Hepatocyte (in vitro differentiated cells): ENCODE results near the gene TSSK1B. TPM values are rescaled to one million over a fixed set of nuclear protein-coding genes. Genes with fewer than 3 reads are reported as not detected.

Experiments
- DNase-seq: peaks from one replicate; pipeline ENCODE4 v3.0.0-alpha.2; 2016; ENCODE audit warnings: low spot score
- H2AFZ ChIP-seq: fragments of 200-600 bp; sonication (generic); 2 replicates; pipeline ENCODE4 v1.6.0; 2016; ENCODE audit warnings: antibody characterized with exemption, mild to moderate bottlenecking
- H3K27ac ChIP-seq: fragments of 200-600 bp; sonication (generic); 2 replicates; pipeline ENCODE4 v1.5.1; 2016; ENCODE audit warnings: mild to moderate bottlenecking
- H3K27me3 ChIP-seq: fragments of 200-600 bp; sonication (generic); 2 replicates; pipeline ENCODE4 v1.6.1; 2016
- H3K36me3 ChIP-seq: fragments of 200-600 bp; sonication (generic); replicated peaks from 2 replicates; pipeline ENCODE4 v1.5.1; 2016; ENCODE audit warnings: low read depth; ENCODE audit not compliant: insufficient read depth
- H3K4me1 ChIP-seq: fragments of 200-600 bp; sonication (generic); 2 replicates; pipeline ENCODE4 v1.5.1; 2016; ENCODE audit warnings: mild to moderate bottlenecking, moderate library complexity; ENCODE audit not compliant: insufficient read depth
- H3K4me2 ChIP-seq: fragments of 200-600 bp; sonication (generic); 2 replicates; pipeline ENCODE4 v1.6.0; 2016
- H3K4me3 ChIP-seq: fragments of 200-600 bp; sonication (generic); 2 replicates; pipeline ENCODE4 v1.5.1; 2016; ENCODE audit warnings: mild to moderate bottlenecking
- H3K79me2 ChIP-seq: fragments of 200-600 bp; sonication (generic); 2 replicates; pipeline ENCODE4 v1.6.0; 2017; ENCODE audit warnings: mild to moderate bottlenecking
- H3K9me2 ChIP-seq: fragments of 200-600 bp; sonication (generic); replicated peaks from 2 replicates; pipeline ENCODE4 v1.6.0; 2017; ENCODE audit warnings: mild to moderate bottlenecking; ENCODE audit not compliant: insufficient read depth
- H3K9me3 ChIP-seq: fragments of 200-600 bp; sonication (generic); 2 replicates; pipeline ENCODE4 v1.5.1; 2016; ENCODE audit warnings: low read depth, mild to moderate bottlenecking
- H4K20me1 ChIP-seq: fragments of 200-600 bp; sonication (generic); 2 replicates; pipeline ENCODE4 v1.6.0; 2016; ENCODE audit warnings: mild to moderate bottlenecking; ENCODE audit not compliant: insufficient read depth, poor library complexity, severe bottlenecking
- CTCF ChIP-seq: fragments of 200-600 bp; sonication (generic); IDR thresholded peaks from 2 replicates; pipeline ENCODE4 v1.5.1; 2016; ENCODE audit warnings: antibody characterized with exemption, mild to moderate bottlenecking; ENCODE audit not compliant: poor library complexity
- EZH2 ChIP-seq: fragments of 200-600 bp; sonication (generic); IDR thresholded peaks from 2 replicates; pipeline ENCODE4 v1.6.1; 2016; ENCODE audit warnings: antibody characterized with exemption, mild to moderate bottlenecking, borderline replicate concordance
- EZH2phosphoT487 ChIP-seq: fragments of 200-600 bp; sonication (generic); IDR thresholded peaks from one replicate; pipeline ENCODE4 v1.6.1; 2018; ENCODE audit warnings: antibody characterized with exemption, mild to moderate bottlenecking, low read depth, moderate library complexity; ENCODE audit not compliant: unreplicated experiment, severe bottlenecking
- WGBS: methylation state at CpG from one replicate; pipeline ENCODE4 v1.1.6; 2016; ENCODE audit warnings: low lambda C conversion rate; ENCODE audit errors: missing lambda C conversion rate; 5-methylcytosine and 5-hydroxymethylcytosine counted together
- polyA plus RNA-seq: library from polyadenylated mRNA; unstranded; fragments of >200 nt; fragmentation: Nextera tagmentation; extraction: Ambion mirVana; gene quantifications from 2 replicates; pipeline ENCODE4 v1.2.1, GENCODE V29; 2016
- total RNA-seq: library from RNA; depleted of rRNA; stranded (reverse); fragments of >200 nt; gene quantifications from 2 replicates; pipeline ENCODE4 v1.2.3, GENCODE V29; 2014

The TSSK1B gene
- total and polyA plus RNA-seq, 2 experiments from 2014 or later, result not detected

GRCh38 chr5:113387844-113388243 lies 46.9 kb downstream of the TSSK1B start:
- 91% methylated on average over 2 of the region's 2 CpGs for WGBS

GRCh38 chr5:113384782-113385285 lies 50.0 kb downstream of the TSSK1B start:
- no peaks in the 10 kb centered on the region for H3K9me2 ChIP-seq
- H4K20me1 ChIP-seq, result no peaks in the 10 kb centered on the region
- no peaks in the 10 kb centered on the region for H3K9me3 ChIP-seq
- H3K79me2 ChIP-seq, result no peaks in the 10 kb centered on the region
- H2AFZ ChIP-seq, result no peak overlapping the region
- peaks cover 10% of the 10 kb centered on the region for H3K4me1 ChIP-seq
- H3K4me3 ChIP-seq, result no peak overlapping the region
- 94% methylated on average over 4 of the region's 4 CpGs for WGBS
- DNase-seq, result no peak
- H3K36me3 ChIP-seq, result no peaks in the 10 kb centered on the region
- H3K4me2 ChIP-seq, result no peak overlapping the region
- no peaks in the 10 kb centered on the region for H3K27me3 ChIP-seq
- TF ChIP-seq EZH2phosphoT487 (no peak), CTCF (no peak), EZH2 (no peak)
- H3K27ac ChIP-seq, result no peak overlapping the region

More at GRCh38 chr5:113387844-113388243, 46.9 kb downstream of the TSSK1B start:
- no peaks in the 10 kb centered on the region for H3K79me2 ChIP-seq
- H3K27ac ChIP-seq, result no peak overlapping the region
- no peak for DNase-seq
- H4K20me1 ChIP-seq, result no peaks in the 10 kb centered on the region
- no peak overlapping the region for H2AFZ ChIP-seq
- no peaks in the 10 kb centered on the region for H3K4me1 ChIP-seq
- H3K9me2 ChIP-seq, result no peaks in the 10 kb centered on the region
- H3K27me3 ChIP-seq, result no peaks in the 10 kb centered on the region
- H3K4me2 ChIP-seq, result no peak overlapping the region
- no peak overlapping the region for H3K4me3 ChIP-seq
- H3K9me3 ChIP-seq, result no peaks in the 10 kb centered on the region
- H3K36me3 ChIP-seq, result no peaks in the 10 kb centered on the region
- TF ChIP-seq EZH2 (no peak), EZH2phosphoT487 (no peak), CTCF (no peak)

- 83% methylated on average over 1 of the region's 1 CpG for WGBS
- H4K20me1 ChIP-seq, result no peaks in the 10 kb centered on the region
- TF ChIP-seq CTCF (no peak), EZH2 (no peak), EZH2phosphoT487 (no peak)
- H3K4me2 ChIP-seq, result no peak overlapping the region
- H3K27me3 ChIP-seq, result no peaks in the 10 kb centered on the region
- no peaks in the 10 kb centered on the region for H3K36me3 ChIP-seq
- H3K4me3 ChIP-seq, result no peak overlapping the region
- H3K9me2 ChIP-seq, result no peaks in the 10 kb centered on the region
- H3K27ac ChIP-seq, result no peak overlapping the region
- H3K4me1 ChIP-seq, result peaks cover 10% of the 10 kb centered on the region
- no peak for DNase-seq
- H2AFZ ChIP-seq, result no peak overlapping the region
- no peaks in the 10 kb centered on the region for H3K9me3 ChIP-seq
- no peaks in the 10 kb centered on the region for H3K79me2 ChIP-seq
Observed at GRCh38 chr5:113382731-113383130, 52.1 kb downstream of the TSSK1B start.

Other genes with a start within 250 kb of the TSSK1B start
- 22.0 and 31.5 TPM in 2 replicates for gene MCC, start 53.5 kb upstream of the TSSK1B start, total RNA-seq
- 8.3 and 13.2 TPM in 2 replicates for gene MCC, start 53.5 kb upstream of the TSSK1B start, polyA plus RNA-seq
- 25.6 and 26.3 TPM in 2 replicates for gene YTHDC2, start 78.7 kb upstream of the TSSK1B start, total RNA-seq
- gene YTHDC2, start 78.7 kb upstream of the TSSK1B start, polyA plus RNA-seq, result 9.1 and 11.1 TPM in 2 replicates